ENCODE data around the gene SLC30A3. TPM values are rescaled to one million over a fixed set of nuclear protein-coding genes. Genes with fewer than 3 reads are reported as not detected.

SLC30A3 gene
- total and polyA plus RNA-seq, 2 of the 13 experiments (the other 11 are each of a cell fraction or from before 2014, with no cell fraction given) = 0.38 to 0.79 TPM

GRCh38 chr2:27303093-27304025 is 40.5 kb upstream of the SLC30A3 start (continued):
- no peak for TF ChIP-seq WIZ (CRISPR knock-in tag; IDR thresholded peaks at IDR 0.05)
- no peak for TF ChIP-seq AHR (CRISPR knock-in tag; IDR thresholded peaks at IDR 0.05)
- peak; percentile 99 for TF ChIP-seq ZNF362 (CRISPR knock-in tag; IDR thresholded peaks at IDR 0.05; ENCODE audit: borderline replicate concordance)
- no peak for TF ChIP-seq SALL2 (CRISPR knock-in tag; IDR thresholded peaks at IDR 0.05)
- peak; percentile 29 for TF ChIP-seq ASH2L (IDR thresholded peaks at IDR 0.05; ENCODE audit: insufficient read length, low read depth, low read length)
- TF ChIP-seq KDM2A (CRISPR knock-in tag; IDR thresholded peaks at IDR 0.05; ENCODE audit: borderline replicate concordance, low read depth) = 0 out of 2 replicates have a peak, but pooled peaks have one; percentile 33
- no peak for TF ChIP-seq FOXP1 (IDR thresholded peaks at IDR 0.05)
- TF ChIP-seq FOXP1 (CRISPR knock-in tag; IDR thresholded peaks at IDR 0.05) = peak; percentile 10; the same call in 1 of the 2 replicates
- no peak for TF ChIP-seq ZHX1 (CRISPR knock-in tag; IDR thresholded peaks at IDR 0.05; ENCODE audit: low read depth)
- no peak for TF ChIP-seq RORA (CRISPR knock-in tag; IDR thresholded peaks at IDR 0.05)
- TF ChIP-seq ARID3A (IDR thresholded peaks at IDR 0.05; ENCODE audit: low read depth, low read length) = peak; percentile 64
- peak; percentile 65 for TF ChIP-seq GABPB1 (CRISPR knock-in tag; IDR thresholded peaks at IDR 0.05)
- peak; percentile 17; the same call in 1 of the 2 replicates for TF ChIP-seq PAXIP1 (CRISPR knock-in tag; conservative IDR thresholded peaks at IDR 0.05)
- no peak for TF ChIP-seq ZNF878 (CRISPR knock-in tag; IDR thresholded peaks at IDR 0.05)
- no peak for TF ChIP-seq ZNF749 (CRISPR knock-in tag; IDR thresholded peaks at IDR 0.05; ENCODE audit: borderline replicate concordance)
